ENCODE results near the gene NEGR1.
A peak's percentile ranks its signal among the peaks of the same experiment; 100 is the strongest.

Gene NEGR1

DNA sequence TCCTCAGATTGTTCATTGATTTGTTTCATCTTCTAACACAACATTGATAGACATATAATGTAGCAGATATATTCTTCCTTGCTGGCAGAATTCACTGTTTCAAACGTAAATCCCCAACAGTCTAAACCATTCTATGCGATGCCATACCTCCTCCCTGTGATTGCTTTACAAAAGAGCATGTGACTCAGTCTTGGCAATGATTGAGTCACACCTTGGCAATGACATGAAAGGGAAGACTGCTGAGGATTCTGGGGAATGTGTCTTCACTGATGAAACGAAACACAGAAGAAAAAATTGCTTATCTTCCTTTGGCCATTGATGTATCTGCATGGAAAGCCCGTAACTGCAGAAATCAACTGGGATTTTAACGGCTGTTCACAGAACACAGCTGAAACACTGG, 791.9 kb downstream of the NEGR1 start:
- no peak for DNase-seq

DNA sequence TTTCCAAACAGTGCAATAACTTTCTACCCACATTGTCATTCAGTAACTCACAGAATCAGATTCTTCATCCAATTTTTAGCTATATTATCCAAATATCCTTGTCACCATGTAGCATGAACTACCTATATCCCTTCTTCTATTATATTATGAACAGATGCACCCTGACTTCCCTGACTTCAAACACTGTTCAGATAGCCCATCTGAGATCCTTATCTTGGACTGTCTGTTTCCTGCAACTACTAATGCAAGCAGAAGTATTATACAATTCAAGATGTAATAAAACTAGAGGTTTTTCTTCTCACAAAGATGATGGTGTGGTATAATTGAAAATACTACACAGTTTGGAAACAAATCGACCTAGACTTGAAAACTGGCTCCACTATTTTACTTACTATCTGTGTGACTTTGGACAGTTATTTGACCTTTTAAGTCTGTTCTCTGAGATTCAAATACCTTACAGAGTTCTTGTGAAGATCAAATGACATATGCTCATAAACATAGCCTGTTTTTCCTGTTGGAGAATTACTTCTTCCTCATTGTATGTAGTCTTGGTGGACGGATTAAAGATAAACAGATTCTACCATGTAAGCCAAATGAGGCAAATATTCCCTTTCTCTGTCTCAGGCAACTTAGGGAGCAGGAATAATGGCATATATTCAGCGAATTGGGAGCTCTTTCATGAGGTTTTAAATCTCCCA, 793.6 kb downstream of the NEGR1 start:
- no peak for DNase-seq

DNA sequence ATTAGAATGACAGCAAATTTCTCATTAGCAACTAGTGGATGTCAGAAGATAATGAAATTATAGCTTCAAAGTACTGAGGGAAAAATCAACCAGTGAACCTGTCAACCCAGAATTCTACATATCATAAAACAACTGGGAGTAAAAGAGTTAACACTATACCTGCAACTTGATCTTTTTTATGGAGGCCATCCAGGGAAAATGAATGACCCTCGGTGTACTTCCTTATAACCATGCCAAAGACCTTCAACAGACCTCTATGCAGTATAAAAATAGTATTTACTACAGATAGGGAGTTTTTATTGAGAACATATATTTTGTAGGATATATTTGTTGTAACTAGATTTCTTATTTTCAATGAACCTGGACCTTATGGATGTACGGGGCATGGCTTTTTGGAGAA, 809.0 kb downstream of the NEGR1 start:
- DNase-seq = no peak

DNA sequence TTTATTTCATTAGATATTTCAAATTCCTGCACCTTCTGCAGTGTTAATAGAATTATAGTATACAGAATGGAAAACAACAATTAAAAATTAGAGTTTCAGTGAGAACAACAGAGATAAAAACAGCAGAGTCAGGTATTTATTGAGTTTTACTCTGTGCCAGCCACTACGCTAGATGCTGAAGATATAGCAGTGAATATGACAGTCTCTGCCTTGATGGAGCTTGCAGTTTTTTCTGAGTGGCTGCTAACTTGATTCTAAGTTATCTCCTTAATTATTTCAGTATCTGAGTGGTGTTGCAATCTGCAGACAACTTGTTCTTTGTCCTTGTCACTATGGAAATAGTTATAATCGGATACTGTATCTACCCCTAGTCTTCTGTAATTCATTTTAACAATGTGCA, 817.2 kb downstream of the NEGR1 start:
- no peak for DNase-seq

DNA sequence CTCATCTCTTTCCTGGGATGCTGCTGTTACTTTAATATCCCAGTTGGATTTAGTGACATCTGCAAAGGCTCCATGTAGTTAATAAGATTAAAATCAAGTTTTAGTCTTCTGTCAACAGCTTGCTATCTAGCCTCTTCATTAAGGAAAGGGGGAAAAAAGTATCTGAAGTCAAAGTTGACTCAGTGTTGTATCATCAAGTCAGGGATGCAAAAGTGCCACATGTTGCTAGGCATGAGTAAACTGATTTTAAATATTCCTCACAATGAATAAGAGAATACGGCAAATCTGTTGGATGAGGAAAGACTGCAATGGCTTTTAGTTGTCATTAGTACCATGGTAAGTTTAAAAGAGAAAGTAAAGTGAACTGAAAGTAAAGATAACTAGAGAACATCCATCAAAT, 818.3 kb downstream of the NEGR1 start:
- DNase-seq = no peak

DNA sequence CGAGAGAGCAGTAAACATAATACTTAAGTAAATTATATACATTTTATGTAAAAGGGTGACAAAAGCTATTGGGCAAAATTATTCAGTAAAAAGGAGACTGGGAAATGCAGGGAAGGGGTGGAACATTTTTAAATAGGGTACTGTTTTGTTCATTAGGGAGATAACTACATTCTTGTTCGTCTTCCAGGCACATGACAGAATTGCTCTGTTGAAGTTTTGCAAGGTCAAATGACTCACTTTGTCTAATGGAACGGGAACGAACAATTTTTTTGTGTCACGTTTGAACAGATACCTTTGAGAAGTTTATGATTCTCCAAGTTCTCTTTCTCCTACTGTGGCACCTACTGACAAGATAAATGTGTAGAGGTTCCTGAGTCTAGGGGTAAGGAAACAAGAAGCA, 819.2 kb downstream of the NEGR1 start:
- DNase-seq = no peak

DNA sequence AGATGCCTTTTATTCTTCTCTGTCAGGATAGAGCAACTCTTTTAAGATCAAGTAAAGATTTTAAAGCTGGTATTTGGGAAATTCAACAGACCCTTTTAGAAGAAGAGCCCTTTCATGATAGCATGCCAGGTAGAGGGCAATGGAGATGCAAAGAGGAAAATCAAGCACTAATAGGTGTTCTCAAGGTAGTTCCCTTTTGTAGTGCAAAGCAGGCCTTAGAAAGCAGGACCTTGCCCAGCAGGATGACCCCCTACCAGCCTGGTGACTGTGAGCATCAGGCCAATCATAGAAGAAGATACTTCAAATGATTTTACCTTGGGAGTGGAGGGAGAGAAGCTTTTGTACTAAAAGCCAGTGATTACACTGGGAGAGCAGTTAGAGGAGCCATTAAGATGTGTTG, 820.1 kb downstream of the NEGR1 start:
- DNase-seq = no peak

DNA sequence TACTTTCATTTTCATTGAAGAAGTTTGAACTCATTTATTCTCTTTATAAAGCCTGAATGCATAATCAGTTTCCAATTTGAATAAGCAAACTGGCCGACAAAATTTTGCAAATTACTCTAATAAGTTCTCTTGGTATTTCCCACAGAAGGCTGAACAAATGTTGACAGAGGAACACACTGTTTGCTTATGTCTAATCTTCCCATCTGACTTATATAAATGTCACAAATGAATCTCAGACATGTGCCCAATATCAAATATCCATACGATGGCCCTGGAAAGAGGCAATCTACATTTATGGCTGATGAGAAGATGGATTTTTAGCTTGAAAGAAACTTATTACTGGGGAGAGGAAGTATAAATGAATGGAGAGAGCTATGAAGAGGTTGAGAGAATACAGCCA, 820.9 kb downstream of the NEGR1 start:
- DNase-seq = no peak

DNA sequence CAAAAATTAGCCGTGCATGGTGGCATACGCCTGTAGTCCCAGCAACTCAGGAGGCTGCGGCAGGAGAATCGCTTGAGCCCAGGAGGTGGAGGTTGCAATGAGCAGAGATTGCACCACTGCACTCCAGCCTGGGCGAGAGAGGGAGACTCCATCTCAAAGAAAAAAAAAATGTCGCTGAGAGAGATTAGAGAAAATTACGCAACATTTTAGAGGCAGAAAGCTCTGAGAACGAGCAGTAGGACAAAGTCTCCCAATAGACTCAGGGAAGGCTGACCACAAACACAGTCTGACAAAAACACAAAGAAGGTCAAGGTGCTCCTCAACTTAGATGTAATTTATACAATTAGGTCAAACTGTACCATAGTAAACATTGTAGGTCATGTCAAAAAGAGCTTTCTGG, 833.9 kb downstream of the NEGR1 start:
- no peak for DNase-seq

DNA sequence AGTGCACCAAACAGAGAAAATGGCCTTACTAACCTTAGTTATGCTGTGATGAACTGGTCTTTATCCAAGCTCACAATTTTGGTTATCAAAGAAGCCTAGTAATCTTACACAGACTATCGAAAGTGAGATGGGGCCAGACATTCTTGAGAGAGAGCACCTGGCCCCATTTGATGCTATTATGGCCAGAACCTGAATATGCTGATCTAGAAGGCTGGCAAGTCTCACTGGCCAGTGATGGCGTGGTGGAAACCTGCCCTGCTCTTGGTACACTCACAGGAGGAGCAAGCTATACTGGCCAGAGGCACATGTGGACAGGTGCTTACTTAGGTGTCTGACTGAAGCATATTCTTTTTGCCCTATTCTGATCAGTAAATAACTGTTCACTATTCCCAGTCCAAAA, 843.7 kb downstream of the NEGR1 start:
- peak in 1 of 51 donors; percentile 1 for DNase-seq

DNA sequence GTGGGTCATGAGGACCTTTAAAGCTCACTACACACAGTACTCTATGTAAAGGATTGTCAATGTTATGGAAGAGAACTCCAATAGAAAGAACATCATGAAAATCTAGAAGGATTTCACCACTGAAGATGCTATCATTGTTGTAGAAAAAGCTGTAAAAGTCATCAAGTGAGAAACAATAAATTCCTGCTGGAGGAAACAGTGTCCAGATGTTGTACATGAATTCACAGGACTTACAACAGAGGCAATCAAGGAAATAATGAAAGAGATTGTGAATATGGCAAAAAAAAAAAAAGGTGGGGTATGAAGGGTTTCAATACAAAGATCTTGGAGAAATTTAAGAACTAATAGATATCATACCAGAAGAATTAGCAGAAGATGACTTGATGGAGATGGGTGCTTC, 846.4 kb downstream of the NEGR1 start:
- no peak for DNase-seq

DNA sequence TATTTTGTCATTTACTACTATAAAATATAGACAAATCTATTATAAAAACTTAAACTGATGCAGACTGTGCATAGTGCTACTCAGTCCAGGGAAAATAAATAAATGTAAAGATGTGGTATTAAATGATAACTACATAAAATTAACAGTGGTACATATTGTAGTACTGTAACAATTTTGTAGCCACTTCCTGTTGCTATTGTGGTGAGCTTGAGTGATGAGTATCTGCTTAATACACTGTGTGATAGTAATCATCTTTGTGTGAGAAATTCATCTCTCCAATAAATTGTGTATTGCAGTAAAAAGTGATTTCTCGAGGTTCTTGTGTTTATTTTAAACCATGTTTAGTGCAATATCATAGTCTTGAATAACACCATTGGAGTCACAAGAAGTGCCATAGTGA, 848.1 kb downstream of the NEGR1 start:
- DNase-seq = no peak

DNA sequence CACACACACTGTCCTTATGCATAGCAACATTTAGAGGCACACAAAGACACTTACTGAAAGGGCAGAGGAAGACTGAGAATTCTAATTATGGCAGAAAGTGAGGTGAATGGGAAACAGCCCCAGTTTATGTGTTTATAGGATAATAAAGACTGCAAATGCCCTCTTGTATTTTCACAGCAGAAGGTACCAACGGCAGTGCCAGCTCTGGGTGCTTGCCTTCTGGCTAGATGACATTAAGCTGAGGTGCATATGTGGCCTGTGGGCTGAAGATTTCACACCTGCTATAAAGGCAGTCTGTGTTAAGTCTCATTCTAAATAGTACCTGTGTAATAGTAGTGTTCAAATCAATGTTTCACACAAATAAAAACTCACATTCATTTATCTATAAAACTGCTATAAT, 854.3 kb downstream of the NEGR1 start:
- DNase-seq = no peak

DNA sequence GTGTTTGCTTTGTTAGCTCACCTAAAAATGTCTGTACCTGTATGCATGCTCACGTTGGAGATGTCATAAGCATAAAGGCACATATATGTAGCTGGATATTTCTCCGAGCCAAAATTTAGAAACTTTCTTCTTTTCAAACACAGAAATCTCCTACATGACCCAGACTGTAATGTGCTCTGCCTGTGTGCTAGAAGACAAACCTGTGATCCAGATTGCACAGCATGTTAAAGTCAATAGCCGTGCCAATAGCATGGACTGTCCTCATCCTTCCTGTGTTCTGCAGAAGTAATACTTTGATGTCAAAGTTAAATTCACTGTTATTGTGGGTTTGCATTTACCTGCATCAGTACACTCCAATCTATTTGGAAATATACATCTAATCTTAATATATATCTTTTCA, 855.3 kb downstream of the NEGR1 start:
- no peak for DNase-seq

DNA sequence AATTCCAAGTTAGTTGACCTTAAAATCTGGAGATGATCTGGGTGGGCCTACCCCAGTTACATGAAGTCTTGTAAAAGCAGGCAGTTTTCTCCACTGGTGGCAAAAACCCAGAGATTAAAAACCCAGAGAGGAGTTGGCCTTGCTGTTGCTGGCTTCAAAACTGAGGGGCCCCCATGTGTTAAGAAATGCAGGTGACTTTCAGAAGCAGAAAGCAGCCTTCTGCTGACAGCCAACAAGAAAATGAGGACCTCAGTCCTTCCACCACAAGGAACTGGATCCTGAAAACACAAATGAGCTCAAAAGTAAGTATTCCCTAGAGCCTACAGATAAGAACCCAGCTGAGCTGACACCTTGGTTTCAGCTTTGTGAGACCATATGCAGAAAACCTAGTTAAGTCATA, 857.8 kb downstream of the NEGR1 start:
- DNase-seq = no peak

DNA sequence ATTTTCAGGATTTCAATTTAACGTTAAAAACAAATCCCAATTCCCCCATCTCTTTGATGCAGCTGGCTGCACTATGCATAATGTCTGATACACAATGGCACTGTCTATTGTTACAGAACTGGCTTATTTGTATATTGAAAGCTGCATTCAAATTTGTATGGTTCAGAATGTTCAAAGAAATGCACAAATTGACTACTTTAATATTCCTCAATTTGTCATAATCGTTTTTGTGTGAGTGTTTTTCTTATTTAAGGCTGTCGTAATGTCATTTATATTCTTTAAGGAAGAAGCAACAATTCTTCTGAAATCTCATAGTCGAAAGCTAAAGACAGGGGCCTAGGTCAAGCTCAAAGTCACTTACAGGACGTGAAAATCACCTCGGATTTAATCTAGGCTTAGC, 860.1 kb downstream of the NEGR1 start:
- peak in 1 of 51 donors; percentile 46 for DNase-seq

DNA sequence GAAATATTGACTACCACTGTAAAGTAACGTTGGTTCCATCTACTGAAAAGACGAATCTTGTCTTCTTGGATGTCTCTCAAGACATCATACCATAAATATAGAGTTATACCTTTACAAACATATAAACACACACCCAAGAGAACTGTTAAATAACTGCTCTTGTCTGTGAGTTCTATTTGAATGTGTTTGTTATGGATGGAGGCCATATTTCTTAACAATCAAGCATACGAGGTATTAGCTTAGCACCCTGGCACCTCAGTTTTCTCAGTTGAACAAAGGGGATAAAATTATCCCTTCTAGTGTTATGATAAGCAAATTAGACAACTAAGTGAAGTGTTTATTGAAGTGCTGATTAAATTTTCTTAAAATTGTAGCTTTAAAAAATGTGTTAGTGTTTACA, 864.9 kb downstream of the NEGR1 start:
- DNase-seq = no peak

DNA sequence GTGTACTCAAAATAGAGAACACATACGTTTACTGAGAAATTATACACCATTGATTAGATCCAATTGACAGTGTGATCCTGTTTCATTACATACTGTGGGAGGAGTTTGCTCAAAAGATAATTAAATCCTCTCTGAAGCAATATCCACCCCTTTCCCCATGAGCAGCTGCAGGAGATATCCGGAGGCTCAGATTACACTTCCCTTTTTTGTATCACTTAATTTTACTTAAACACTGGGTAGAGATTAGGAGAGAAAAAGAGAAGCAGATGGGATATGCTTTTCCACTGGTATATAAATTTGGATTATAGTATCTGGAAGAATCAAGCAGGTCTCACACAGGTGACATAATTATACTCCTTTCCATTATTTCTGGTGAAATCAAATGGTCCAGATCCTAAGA, 868.2 kb downstream of the NEGR1 start:
- DNase-seq = no peak

DNA sequence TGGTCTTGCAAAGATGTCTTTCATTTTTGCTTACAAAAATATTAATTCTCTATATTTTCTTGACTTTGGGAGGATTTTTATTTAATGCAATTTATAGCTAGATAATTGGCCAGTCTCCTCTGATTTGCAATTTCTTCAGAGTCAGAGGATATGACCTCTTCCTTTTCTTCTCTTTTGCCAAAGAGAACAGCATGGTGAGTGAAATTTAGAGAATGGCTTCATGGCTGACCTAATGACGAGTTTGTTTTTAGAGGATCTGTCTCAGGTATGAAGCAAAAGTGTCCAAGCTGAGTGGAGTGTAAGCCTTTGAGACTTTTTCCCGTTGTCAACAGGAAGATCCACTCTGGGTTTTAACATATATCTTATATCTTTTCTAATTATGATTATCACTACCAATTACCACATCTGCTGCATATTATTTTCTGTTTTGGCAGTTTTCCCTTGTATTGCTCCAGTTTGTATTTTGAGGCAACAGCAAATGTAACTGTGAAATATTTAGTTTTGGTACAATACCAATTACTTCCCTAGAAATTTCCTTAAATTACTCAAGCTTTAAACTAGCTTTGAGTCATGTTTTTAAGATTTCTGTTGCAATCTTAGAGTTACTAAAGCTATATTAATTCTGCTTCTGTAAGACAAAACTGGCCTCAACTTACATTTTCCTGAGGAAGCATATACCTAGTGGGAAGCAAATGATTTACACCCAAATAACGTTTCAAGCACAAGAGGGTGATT, 868.7 kb downstream of the NEGR1 start:
- no peak for DNase-seq

DNA sequence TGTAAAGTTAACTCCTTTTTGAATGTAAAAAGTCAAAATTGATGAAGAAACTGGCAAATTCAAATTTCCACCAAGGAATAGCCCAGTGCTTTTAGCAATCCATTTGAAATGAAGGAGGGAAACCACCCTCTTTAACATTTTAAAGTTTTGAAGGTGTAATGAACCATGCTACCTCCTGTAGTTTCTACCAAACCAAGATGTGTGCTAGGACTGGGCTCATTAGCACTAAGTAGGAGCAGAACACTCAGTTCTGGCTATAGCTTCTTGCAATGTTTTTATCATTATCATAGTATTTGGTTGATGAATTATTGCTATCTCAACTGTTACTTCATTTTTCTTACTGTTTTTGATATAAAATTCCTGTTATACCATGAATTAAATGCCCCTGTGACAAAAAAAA, 882.3 kb downstream of the NEGR1 start:
- DNase-seq = no peak

DNA sequence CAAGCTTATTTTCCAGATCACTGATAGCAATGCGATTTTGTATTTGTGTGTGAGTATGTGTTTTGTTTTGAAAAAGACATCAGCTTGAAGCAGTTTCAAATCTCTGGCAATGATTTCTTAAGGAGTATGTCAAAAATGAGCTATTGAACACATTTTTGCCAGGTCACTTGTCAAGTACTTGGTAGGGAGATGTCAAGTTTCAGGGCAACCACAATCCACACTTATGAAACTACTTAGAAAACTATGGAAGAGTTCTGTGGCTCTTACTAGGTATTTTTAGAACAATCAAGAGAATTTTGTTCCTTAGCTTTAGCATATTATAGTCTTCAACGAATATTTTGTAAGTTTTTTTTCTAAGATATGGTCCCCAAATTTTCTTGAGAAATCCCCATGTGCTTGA, 882.7 kb downstream of the NEGR1 start:
- DNase-seq = no peak

DNA sequence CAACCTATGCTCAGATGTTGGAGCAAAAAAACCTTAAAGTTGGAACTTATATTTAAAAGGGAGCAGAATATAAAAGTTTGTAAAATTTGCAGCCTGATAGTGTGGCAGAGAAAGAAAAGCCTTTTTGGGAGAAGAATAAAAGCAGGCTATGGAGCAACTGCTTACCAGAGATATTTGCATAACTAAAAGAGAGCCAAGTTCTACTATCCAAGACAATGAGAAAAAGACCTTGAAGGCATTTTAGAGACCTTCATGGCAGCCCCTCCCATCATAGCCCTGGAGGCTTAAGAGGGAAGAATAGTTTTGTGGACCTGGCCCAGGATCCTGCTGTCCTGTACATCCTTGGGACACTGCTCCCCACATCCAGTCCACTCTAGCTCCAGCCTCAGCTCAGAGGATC, 889.0 kb downstream of the NEGR1 start:
- no peak for DNase-seq

DNA sequence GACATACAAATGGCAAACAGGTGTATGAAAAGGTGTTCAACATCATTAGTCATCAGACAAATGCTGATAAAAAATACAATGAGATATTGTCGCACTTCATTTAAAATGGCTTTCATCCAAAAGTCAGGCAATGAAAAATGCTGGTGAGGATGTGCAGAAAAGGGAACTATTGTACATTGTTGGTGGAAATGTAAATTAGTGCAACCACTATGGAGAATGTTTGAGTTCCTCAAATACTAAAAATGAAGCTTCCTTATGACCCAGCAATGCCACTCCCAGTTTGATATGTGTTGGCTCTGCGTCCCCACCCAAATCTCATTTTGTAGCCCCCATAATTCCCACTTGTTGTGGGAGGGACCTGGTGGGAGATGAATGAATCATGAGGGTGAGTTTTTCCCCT, 891.8 kb downstream of the NEGR1 start:
- DNase-seq = no peak

DNA sequence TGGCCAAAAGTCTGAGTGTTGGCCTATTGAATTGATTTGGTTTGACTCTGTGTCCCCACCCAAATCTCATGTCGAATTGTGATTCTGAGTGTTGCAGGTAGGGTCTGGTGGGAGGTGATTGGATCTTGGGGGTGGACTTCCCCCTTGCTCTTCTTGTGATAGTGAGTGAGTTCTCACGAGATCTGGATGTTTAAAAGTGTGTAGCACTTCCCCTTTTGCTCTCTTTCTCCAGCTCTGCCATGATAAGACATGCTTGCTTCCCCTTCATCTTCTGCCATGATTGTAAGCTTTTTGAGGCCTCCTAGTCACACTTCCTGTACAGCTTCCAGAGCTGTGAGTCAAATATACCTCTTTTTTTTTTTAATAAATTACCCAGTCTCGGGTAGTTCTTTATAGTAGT, 904.5 kb downstream of the NEGR1 start:
- DNase-seq = no peak

All from hypothalamus (tissue), 51 donors.